OCI-LY7 (cell line): ENCODE data around the gene DHRSX. TPM values are rescaled to one million over a fixed set of nuclear protein-coding genes. Genes with fewer than 3 reads are reported as not detected.

ENCODE experiments used
- BruUV-seq: library from RNA; stranded (reverse); fragments of 400-500 nt; replicated peaks from 2 replicates; lab custom pipeline; 2021; lab: Mats Ljungman, UMichigan
- CTCF ChIA-PET: fragments of 300-600 bp; sonication (Branson Sonifier 250); formaldehyde crosslinking; loops from one replicate; lab custom pipeline; 2022; ENCODE audit warnings: antibody characterized with exemption; ENCODE audit not compliant: unreplicated experiment; lab: Charles Lee
- POLR2A ChIA-PET: fragments of 300-600 bp; sonication (Branson Sonifier 250); formaldehyde crosslinking; loops from one replicate; lab custom pipeline; 2022; ENCODE audit warnings: antibody characterized with exemption; lab: Charles Lee
- DNase-seq: peaks from one replicate; pipeline ENCODE4 v3.0.0-alpha.2; 2015; ENCODE audit warnings: low spot score
- H2AFZ ChIP-seq: fragments of 200-600 bp; sonication (generic), shearing (Covaris generic); 2 replicates; pipeline ENCODE4 v1.6.1; 2014; ENCODE audit warnings: mild to moderate bottlenecking, antibody characterized with exemption, low read length, moderate library complexity
- H3K27ac ChIP-seq: fragments of 200-600 bp; sonication (generic); 2 replicates; pipeline ENCODE4 v1.5.1; 2014; ENCODE audit warnings: mixed run types, low read depth, mild to moderate bottlenecking, moderate library complexity, low read length, inconsistent platforms; ENCODE audit not compliant: poor library complexity, severe bottlenecking
- H3K36me3 ChIP-seq: fragments of 200-600 bp; sonication (generic); 2 replicates; pipeline ENCODE4 v1.6.1; 2014; ENCODE audit warnings: mild to moderate bottlenecking, antibody characterized with exemption, low read length, moderate library complexity, mixed read lengths; ENCODE audit not compliant: insufficient read depth
- H3K4me1 ChIP-seq: fragments of 200-600 bp; sonication (generic); 2 replicates; pipeline ENCODE4 v1.5.1; 2014; ENCODE audit warnings: mild to moderate bottlenecking, low read length; ENCODE audit not compliant: insufficient read depth, poor library complexity, severe bottlenecking
- H3K4me2 ChIP-seq: fragments of 200-600 bp; sonication (generic); 2 replicates; pipeline ENCODE4 v1.6.1; 2014; ENCODE audit warnings: mild to moderate bottlenecking, low read length
- H3K4me3 ChIP-seq: fragments of 200-600 bp; sonication (generic); 2 replicates; pipeline ENCODE4 v1.5.1; 2014; ENCODE audit warnings: mild to moderate bottlenecking, low read depth, low read length; ENCODE audit not compliant: poor library complexity, severe bottlenecking
- H3K79me2 ChIP-seq: fragments of 200-600 bp; sonication (generic); 2 replicates; pipeline ENCODE4 v1.6.1; 2016; ENCODE audit warnings: low read depth, mild to moderate bottlenecking, low read length, moderate library complexity, mixed read lengths; ENCODE audit not compliant: insufficient read depth
- H3K9me2 ChIP-seq: fragments of 200-600 bp; sonication (generic); 2 replicates; pipeline ENCODE4 v1.6.1; 2016; ENCODE audit warnings: mild to moderate bottlenecking, low read length, mixed read lengths; ENCODE audit not compliant: insufficient read depth
- H3K9me3 ChIP-seq: fragments of 200-600 bp; sonication (generic); 2 replicates; pipeline ENCODE4 v1.6.1; 2014; ENCODE audit warnings: mild to moderate bottlenecking, mixed run types, low read length, mixed read lengths
- H4K20me1 ChIP-seq: fragments of 200-600 bp; sonication (generic); 2 replicates; pipeline ENCODE4 v1.6.1; 2014; ENCODE audit warnings: mild to moderate bottlenecking, antibody characterized with exemption, low read length, moderate library complexity, mixed read lengths; ENCODE audit not compliant: insufficient read depth
- CTCF ChIP-seq: fragments of 200-600 bp; sonication (generic); conservative IDR thresholded peaks from 2 replicates; pipeline ENCODE4 v1.5.1; 2014; ENCODE audit warnings: mild to moderate bottlenecking, antibody characterized with exemption, low read length, moderate library complexity, mixed read lengths
- EZH2phosphoT487 ChIP-seq: fragments of 200-600 bp; sonication (generic); IDR thresholded peaks from 2 replicates; pipeline ENCODE4 v1.6.1; 2018; ENCODE audit warnings: low read depth, borderline replicate concordance, mild to moderate bottlenecking, mixed run types, antibody characterized with exemption, low read length, moderate library complexity, mixed read lengths
- intact Hi-C: fragments of 100-400 bp; cut with micrococcal nuclease; formaldehyde crosslinking; loops from one replicate; pipeline ENCODE4 v1.10.0; 2022; ENCODE audit not compliant: unreplicated experiment
- total RNA-seq, 2 experiments: library from RNA; depleted of rRNA in 1 of 2; stranded (reverse); fragments of >200 nt in 1 of 2; shearing (Covaris generic) in 1 of 2; gene quantifications; 2 replicates each; pipeline ENCODE4 v1.2.3, GENCODE V29; 2014 to 2022

Gene DHRSX
- total RNA-seq, 2 experiments from 2014 or later: 25.2 to 30.9 TPM

- Histone ChIP-seq H3K27ac (no peak overlapping the region), H3K36me3 (peaks cover 8% of the 10 kb centered on the region; the same call in 1 of the 2 replicates), H3K4me2 (no peak overlapping the region), H2AFZ (no peak overlapping the region), H3K9me3 (peaks cover 4% of the 10 kb centered on the region; the same call in 1 of the 2 replicates), H3K4me1 (peaks cover 12% of the 10 kb centered on the region), H3K9me2 (no peaks in the 10 kb centered on the region), H3K4me3 (no peak overlapping the region), H4K20me1 (no peaks in the 10 kb centered on the region), H3K79me2 (no peaks in the 10 kb centered on the region)
- TF ChIP-seq EZH2phosphoT487 (no peak), CTCF (no peak)
- intact Hi-C loops: no loop called here
- CTCF ChIA-PET: no interaction called here
- POLR2A ChIA-PET: no interaction called here
- no TSS peak for BruUV-seq
- DNase-seq: no peak
These were observed 54.0 kb downstream of the DHRSX start for GRCh38 chrX:2446815-2447214.

DNA sequence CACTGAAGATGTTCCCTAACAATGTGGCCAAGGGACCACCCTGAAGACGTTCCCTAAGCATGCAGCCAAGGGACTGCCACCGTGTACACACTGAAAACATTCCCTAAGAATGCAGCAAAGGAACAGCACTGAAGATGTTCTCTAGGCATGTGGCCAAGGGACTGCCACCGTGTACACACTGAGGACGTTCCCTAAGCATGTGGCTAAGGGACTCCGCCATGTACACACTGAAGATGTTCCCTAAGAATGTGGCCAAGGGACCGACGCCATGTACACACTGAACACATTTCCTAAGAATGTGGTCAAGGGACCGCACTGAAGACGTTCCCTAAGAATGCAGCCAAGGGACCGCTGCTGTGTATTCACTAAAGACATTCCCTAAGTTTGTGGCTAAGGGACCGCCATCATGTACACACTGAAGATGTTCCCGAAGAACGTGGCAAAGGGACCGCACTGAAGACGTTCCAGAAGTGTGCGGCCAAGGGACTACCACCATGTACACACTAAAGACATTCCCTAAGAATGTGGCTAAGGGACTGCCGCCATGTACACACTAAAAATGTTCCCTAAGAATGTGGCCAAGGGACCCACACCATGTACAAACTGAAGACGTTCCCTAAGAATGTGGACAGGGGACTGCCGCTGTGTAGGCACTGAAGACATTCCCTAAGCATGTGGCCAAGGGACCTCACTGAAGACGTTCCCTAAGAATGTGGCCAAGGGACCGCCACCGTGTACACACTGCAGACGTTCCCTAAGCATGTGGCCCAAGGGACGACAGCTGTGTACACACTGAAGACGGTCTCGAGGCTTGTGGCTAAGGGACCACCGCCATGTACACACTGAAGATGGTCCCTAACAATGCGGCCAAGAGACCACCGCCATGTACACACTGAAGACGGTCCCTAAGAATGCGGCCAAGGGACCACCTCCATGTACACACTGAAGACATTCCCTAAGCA is 54.8 kb downstream of the DHRSX start:
- CTCF ChIA-PET: no interaction called here
- Histone ChIP-seq H4K20me1 (no peaks in the 10 kb centered on the region), H3K4me3 (no peak overlapping the region), H2AFZ (no peak overlapping the region), H3K9me3 (peaks cover 4% of the 10 kb centered on the region; the same call in 1 of the 2 replicates), H3K4me2 (no peak overlapping the region), H3K27ac (no peak overlapping the region), H3K4me1 (peaks cover 12% of the 10 kb centered on the region), H3K9me2 (no peaks in the 10 kb centered on the region), H3K36me3 (peaks cover 12% of the 10 kb centered on the region), H3K79me2 (no peaks in the 10 kb centered on the region)
- intact Hi-C loops: no loop called here
- BruUV-seq: no TSS peak
- no peak for TF ChIP-seq CTCF
- TF ChIP-seq EZH2phosphoT487: no peak
- POLR2A ChIA-PET: no interaction called here
- DNase-seq: no peak

- Histone ChIP-seq H4K20me1 (no peaks in the 10 kb centered on the region), H3K4me2 (no peak overlapping the region), H3K9me2 (no peaks in the 10 kb centered on the region), H3K36me3 (peaks cover 21% of the 10 kb centered on the region), H3K27ac (no peak overlapping the region), H3K79me2 (no peaks in the 10 kb centered on the region), H3K9me3 (peaks cover 4% of the 10 kb centered on the region; the same call in 1 of the 2 replicates), H3K4me3 (no peak overlapping the region), H2AFZ (no peak overlapping the region), H3K4me1 (no peaks in the 10 kb centered on the region)
- DNase-seq: no peak
- ChIA-PET POLR2A (no interaction called here), CTCF (no interaction called here)
- no TSS peak for BruUV-seq
- TF ChIP-seq EZH2phosphoT487 (no peak), CTCF (no peak)
- intact Hi-C loops: no loop called here
These were observed 58.1 kb downstream of the DHRSX start for GRCh38 chrX:2442694-2443093.
